ENCODE data around the gene IGFL2.
"Not testable (repeated sequence)": the region's sequence is repeated elsewhere in the genome, so short reads cannot be mapped to it uniquely, and the experiment has no call there.

Gene IGFL2

GRCh38 chr19:46189971-46190888, 42.2 kb downstream of the IGFL2 start:
- DNase-seq (ENCODE audit: low spot score): no peak

- DNase-seq (ENCODE audit: low spot score): no peak
Observed at GRCh38 chr19:46191356-46191755, 43.3 kb downstream of the IGFL2 start.

DNA sequence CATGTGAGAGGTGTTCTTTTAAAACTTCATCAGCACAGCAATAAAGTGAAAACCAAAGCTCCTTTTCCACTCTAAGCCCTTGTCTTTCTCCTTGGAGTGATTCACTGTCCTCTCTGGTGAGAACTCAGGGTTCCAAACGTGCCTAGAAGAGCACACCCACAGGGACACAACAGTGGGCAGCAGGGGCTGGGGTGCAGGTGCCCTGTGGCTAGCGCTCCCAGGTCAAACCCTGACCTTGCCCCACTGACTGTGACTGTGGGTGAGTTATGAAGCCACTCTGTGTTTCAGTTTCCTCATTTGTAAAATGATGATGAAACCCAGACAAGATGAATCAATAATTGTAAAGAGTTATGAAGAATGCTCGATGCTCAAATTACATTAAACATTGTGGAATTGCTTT, 43.9 kb downstream of the IGFL2 start:
- no peak for DNase-seq (ENCODE audit: low spot score)

GRCh38 chr19:46192626-46192991, 44.6 kb downstream of the IGFL2 start:
- DNase-seq (ENCODE audit: low spot score): not testable (repeated sequence)

GRCh38 chr19:46192992-46193650, 45.1 kb downstream of the IGFL2 start:
- peak; percentile 88 for DNase-seq (ENCODE audit: low spot score)

- no peak for DNase-seq (ENCODE audit: low spot score)
Observed at GRCh38 chr19:46193678-46194077, 45.6 kb downstream of the IGFL2 start.

DNA sequence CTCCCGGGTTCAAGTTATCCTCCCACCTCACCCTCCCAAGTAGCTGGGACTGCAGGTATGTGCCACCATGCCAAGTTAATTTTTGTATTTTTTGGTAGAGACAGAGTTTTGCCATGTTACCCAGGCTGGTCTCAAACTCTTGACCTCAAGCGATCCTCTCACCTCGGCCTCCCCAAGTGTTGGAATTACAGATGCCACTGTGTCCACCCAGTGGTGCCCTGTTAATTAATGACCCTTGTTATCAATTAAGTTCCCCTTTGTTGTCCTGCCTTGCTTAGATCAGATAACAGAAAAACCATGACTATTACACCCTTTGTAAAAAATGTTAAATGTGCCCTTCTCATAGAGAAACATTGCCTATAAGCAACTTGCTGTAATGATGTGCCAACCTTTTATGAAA, 47.1 kb downstream of the IGFL2 start:
- DNase-seq (ENCODE audit: low spot score): no peak

GRCh38 chr19:46195919-46196318, 47.9 kb downstream of the IGFL2 start:
- not testable (repeated sequence) for DNase-seq (ENCODE audit: low spot score)

DNA sequence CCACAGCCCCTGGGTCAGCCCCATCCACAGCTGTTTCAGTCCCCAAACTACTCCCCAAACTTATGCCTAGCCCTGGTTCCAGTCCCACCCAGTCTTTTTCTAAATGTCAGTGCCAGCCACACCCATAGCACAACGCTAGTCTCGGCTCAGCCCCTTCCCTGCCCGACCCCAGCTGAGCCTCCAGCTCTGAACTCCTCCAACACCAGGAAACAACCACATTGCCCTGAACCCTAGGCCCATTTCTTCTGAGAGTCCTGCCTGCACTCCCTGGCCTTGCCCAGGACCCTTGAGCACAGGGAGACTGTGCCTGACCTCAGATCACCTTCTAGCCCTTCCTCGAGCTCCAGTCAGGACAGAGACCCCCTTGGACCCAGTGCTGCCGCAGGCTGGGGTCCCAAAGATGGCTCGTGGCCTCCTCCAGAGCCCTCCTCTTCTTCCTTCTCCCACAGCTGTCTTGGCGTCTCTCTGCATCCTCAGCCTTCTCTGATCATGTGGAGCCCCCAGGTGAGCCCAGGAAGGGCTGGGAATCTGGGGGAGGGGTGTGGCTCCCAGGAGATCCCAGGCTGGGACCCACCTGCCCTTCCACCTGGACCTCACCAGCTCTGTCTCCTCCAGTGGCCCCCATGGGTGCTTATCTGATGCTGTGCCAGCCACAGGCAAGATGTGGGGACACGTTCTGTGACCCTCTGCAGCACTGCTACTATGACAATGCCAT, 48.5 kb downstream of the IGFL2 start:
- DNase-seq (ENCODE audit: low spot score): no peak

- no peak for DNase-seq (ENCODE audit: low spot score)
Observed at GRCh38 chr19:46197314-46198070, 49.5 kb downstream of the IGFL2 start.

GRCh38 chr19:46198756-46199155, 50.7 kb downstream of the IGFL2 start:
- DNase-seq (ENCODE audit: low spot score): peak; percentile 58

DNA sequence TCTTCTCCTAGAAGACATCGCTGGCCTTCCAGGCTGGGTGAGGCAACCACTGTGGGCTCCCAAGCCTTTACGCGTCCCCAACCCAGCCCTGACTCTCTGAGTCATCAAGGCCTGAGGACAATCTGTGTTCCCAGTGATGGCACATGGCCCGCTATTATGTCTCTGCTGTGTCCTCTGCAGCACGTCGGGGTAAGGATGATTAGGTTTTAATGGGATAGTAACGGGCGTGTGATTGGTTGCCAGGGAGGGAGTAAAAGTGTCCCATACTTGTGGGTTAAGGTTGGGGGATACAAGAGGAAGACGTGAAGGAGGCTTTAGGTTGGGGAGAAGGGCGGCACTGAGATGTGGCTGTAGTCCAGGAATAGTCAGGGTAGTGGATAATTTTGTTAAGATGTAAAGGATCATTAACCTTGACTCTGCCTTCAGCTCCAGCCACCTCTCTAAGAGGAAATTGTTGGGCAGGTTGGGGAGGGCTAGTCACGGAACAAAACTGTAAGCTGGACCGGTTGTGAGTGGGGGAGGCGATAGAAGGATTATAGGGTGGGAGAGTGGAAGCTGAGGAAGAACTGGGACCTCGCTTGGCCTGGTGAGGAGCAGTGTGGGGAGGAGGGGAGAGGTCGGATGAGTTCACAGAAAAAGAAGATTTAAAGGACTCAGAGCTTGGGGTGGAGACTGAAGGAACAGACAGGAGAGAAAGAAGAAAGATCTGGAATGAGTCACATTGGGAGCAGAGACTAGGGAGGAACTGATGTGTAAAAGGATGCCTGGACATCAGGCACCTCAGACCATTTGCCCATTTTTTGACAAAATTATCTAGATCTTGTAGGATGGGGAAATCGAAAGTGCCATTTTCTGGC, 53.6 kb downstream of the IGFL2 start:
- DNase-seq (ENCODE audit: low spot score): peak; percentile 80

DNA sequence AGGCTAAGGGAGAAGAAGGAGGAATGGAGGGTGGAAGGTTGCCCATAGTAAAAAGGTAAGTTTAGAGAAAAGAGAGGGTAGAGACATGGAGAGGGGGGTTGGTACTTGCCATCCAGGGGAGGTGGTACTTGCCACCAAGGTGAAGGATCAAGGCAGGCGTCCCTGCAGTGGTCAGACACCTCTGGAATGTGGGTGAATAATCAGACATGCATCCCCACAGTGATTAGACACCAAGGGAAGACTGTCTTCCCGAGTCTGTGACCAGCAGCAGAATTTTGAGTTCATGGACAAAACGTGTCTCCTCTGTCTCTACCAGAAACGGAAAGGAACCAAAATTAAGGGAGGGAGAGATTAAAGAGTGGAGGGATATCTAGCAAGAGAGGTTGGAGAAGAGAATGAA, 54.4 kb downstream of the IGFL2 start:
- no peak for DNase-seq (ENCODE audit: low spot score)

- DNase-seq (ENCODE audit: low spot score): peak; percentile 90
Observed at GRCh38 chr19:46202872-46203860, 55.1 kb downstream of the IGFL2 start.

DNA sequence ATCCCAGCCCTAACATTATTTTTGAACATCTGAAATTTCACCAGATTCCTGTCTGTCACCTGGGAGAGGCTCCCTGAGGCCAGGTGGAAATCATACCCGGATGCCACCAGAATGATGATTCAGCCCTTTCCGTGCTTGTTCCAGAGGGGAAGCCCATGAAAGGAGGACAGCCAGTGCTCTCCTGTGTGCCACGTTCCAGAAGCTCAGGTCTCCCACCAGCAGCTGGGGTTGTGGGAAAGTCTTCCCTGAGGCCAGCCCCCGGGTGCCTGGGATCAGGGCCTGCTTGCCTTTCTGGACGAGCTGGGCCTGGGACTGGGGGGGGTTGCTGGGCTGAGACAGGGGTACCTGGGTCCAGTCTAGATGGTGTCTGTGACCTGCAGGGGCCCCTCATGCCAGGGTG, 56.0 kb downstream of the IGFL2 start:
- no peak for DNase-seq (ENCODE audit: low spot score)

DNA sequence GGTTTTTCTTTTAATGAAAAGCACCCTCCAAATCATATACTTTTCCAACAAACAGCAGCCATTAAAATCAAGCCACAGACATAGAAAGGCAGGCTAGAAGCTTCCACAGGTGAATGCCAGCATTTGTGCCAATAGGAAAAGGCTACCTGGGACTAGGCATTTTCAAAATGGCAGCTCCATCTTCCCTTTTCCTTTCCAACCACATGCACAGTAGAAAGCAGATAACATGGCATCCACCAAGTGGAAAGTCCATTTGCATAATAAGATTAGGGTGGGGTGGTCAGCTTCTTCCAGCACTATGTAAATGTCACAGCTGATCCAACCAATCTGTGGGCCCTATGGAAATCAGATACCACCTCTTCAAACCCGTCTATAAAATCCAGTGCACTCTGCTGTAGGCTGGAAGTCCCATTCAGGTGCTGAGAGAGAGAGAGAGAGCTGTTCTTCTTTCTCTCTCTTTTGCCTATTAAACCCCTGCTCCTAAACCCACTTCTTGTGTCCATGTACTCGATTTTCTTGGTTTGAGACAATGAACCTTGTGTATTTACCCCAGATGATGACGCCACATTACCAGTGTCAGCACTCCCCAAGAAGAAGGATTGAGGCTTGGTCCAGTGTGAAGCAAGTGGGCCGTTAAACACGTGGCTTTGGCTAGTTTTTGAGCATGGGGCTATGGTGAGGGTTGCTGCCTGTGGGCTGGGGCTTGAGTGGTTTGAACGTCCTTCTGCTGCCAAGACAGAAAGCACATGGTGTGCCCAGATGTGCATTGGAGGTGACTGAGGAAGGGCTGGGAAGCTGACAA, 57.3 kb downstream of the IGFL2 start:
- DNase-seq (ENCODE audit: low spot score): no peak

DNA sequence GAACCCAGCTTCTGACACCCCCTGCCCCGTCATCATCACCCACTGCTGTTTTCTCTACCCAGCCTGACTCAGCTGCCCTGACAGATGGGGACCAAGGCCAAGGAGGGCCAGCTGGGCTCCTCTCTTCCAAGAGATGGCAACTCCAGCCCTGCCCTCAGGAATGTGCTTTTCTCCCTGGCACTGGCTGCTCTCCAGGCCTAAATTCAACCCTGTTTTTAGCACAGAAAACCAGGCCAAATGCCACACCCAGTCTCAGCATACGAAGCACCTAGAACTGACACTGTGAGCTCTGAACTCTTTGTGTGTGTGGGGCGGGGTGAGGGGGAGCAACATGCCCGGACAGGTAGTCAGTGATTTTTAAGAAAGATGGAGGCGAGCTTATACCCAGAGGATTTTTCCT, 58.1 kb downstream of the IGFL2 start:
- no peak for DNase-seq (ENCODE audit: low spot score)

GRCh38 chr19:46206682-46207081, 58.6 kb downstream of the IGFL2 start:
- DNase-seq (ENCODE audit: low spot score): no peak

DNA sequence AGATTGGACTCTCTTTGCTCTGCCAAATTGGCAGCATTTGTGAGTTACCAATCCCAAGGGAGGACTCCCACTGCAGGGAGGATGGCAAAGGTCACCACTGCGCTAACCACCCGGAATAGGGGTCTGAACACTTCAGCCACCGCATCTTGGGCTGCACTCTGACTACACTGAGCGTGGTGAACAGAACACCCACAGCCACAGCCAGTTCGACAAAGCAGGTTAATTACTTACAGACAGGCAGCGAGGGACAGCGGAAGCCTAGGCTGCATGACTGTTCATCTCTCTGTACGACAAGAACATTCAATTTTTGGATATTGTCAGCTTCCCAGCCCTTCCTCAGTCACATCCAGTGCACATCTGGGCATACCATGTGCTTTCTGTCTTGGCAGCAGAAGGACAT, 59.8 kb downstream of the IGFL2 start:
- not testable (repeated sequence) for DNase-seq (ENCODE audit: low spot score)

Measured in SW480 (cell line).